Activated CD8-positive, alpha-beta memory T cell treated with anti-CD3 and anti-CD28 coated beads, Interleukin-2, amount 50 U/mL, for 1 hour (primary cell): ENCODE data around the gene UVSSA.

ENCODE experiments used
- DNase-seq: peaks from one replicate; pipeline ENCODE4 v3.0.0-alpha.2; 2020; ENCODE audit errors: extremely low read depth

The UVSSA gene, protein sequence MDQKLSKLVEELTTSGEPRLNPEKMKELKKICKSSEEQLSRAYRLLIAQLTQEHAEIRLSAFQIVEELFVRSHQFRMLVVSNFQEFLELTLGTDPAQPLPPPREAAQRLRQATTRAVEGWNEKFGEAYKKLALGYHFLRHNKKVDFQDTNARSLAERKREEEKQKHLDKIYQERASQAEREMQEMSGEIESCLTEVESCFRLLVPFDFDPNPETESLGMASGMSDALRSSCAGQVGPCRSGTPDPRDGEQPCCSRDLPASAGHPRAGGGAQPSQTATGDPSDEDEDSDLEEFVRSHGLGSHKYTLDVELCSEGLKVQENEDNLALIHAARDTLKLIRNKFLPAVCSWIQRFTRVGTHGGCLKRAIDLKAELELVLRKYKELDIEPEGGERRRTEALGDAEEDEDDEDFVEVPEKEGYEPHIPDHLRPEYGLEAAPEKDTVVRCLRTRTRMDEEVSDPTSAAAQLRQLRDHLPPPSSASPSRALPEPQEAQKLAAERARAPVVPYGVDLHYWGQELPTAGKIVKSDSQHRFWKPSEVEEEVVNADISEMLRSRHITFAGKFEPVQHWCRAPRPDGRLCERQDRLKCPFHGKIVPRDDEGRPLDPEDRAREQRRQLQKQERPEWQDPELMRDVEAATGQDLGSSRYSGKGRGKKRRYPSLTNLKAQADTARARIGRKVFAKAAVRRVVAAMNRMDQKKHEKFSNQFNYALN

DNA sequence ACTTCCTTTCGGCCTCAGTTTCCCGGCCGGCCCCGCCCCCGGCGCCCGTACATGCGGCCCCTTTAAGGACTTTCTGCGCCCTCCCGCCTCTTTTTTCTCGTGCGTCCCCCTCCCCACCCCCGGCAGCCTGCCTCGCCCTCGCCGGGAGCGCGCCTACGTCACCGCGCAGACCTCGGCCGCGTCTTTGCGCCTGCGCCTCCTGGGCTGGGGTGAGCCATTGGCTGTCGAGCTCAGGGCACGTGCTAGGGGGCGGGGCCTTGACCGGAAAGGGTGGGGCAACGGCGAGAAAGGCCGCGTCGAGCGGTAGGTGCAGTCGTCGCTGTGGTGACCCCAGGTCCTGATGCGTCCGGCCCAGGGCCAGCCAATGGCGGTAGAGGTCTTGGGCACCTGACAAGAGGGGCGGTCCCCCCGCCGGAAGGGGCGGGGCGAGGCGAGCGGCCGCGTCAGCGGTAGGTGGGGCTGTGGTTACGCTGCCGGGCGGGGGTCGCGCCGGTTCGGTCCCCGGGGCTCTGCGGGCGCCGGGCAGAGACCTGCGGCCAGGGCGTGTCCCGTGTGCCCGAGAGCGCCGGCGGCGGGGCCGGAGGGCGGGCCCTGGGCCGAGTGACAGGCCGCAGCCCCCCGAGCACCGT is at the start of gene UVSSA:
TSS of gene UVSSA (plus strand) at position 428 of the 629 bp plus-strand sequence. CDS start 884 bp downstream, outside the sequence.
- DNase-seq, result peak; percentile 99

DNA sequence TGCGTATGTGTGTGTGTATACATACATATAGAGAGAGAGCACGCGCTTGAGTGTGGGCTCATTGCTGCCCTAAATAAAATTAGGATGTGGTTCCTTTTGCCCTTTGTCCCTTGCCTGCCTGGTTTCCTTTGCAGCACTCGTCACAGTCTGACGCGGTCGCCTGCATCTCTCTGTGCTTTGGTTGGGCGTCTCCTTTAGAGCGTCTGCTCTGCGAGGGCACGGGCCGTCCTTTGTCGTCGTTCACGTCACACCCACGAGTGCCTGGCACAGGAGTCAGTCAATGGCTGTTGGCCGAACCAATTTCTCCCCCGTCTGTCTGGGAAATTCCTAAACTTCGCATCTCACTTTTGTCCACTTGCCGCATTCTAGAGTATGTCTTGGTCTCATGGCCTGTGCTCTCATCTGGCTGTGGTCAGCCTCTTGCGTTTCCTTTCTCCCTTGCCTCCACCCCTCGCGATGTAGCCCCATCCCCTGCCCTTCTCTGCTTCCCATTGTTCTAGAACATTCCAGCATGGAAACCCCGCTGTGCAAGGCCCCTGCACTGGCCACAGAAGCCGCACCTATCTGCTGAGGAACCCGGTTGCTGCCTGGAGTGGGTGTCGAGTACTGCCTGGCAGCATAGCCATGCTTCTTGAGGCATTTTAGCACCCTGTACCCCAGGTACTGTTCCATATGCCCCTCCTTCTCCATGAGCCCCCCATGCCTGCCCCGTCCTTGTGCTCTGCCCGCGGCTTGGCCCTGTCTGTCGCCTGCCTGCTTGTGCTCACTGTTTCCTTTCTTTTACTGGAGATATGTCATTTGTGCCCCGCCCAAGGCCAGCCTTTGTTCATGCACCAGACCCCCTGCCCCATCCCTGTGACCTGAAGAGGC is 49.3 kb upstream of the UVSSA start:
- no peak for DNase-seq

DNA sequence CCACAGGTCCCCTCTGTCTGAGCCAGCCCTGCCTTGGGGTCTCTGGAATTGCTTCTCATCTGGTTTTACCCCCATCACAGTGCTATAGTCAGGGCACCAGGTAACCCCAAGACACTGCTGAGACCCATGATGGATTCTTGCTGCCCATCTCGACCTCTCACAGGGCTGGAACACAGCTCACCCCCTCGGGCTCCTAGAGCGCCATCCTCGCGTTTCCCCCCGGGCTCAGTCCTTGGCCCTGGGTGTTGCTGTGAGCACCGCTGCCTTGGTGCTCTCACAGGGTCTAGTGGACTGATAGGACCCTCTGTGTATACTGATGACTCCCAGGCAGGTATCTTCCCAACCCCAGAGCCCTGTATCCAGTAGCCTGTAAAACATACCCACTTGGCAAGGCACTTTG is 48.5 kb upstream of the UVSSA start:
- no peak for DNase-seq

DNA sequence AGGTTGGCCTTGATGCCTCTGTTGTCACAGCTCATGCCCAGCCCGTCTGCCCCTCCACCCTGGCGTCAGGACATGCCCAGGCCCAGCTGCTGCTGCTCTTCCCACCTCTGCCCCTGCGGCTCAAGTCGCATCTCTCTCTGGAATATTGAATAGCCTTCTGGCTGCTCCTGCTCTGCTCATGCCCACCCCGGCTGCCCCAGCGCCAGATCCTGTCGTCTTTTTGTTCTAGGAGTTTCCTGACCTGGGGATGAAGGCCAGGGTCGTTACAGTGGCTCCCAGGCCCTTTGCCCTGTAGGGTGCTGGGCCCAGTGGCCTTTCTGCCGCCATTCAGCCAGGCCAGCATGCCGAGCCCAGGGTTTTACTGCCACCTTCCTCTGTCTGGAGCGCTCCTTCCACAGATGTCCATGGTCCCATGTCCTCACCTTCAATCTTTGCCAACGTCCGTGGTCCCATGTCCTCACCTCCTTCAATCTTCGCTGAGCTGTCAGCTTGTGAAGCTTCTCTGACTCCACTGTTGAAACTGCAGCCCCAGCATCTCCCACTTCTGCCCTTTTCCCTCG is 47.6 kb upstream of the UVSSA start:
- DNase-seq, result no peak

DNA sequence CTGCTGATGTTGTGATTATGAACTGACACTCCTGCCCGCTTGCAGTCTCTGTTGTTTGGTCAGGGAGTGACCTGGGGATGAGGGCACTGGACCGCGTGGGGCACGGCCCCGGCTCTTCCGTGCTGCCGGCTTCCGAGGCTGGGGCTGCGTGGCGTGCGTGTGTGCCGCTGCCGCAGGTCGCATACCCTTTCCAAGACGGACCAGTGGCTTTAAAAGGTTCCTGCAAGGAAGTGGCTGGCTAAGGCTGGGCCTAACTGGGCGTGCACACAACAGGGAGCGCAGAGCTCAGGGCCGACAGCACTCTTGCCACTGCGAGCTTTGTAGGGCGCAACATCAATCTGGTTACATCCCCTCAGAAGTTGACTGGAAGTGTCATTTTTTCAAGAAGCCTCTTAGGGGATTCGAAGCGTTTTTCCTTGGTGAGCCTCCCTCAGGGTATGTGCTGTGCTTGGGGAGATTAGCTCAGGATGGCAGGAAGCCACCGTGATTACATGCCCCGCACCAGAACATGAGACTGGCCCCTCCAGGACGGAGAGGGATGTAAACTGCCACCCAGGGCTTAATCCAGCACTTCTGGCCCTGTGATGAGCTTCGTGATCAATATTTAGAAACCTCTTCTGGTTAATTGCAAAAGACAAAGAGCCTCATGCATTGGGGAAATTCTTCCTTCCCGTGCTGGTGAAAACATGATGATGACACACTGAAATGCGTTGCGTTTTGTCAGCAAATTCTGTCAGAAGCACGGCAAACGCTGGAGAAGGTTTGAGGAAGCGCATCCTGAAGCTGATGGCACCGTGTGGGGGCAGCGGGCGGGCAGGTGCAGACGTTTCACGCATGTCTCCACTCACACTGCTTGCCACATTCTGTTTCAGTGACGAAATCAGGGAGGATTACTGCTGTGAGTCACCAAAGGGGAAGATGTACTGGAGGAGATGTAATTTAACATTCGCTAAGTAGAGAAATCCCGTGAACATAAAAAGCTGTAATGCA is 46.2 kb upstream of the UVSSA start:
- no peak for DNase-seq

DNA sequence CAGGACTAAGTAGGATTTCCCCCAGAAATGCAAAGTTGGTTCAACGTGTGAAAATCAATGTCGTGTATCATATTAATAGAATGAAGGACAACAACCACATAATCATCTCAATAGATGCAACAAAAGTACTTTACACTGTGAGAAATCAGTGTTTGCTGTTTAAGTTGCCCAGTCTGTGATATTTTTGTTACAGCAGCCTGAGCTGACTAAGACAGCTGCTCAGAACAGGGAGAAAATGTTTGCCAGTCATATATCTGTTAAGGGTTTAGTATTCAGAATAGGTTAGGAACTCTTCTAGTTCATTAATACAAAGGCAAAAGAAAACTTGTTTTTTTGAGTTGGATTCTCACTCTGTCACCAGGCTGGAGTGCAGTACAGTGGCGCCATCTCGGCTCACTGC is 44.8 kb upstream of the UVSSA start:
- no peak for DNase-seq

DNA sequence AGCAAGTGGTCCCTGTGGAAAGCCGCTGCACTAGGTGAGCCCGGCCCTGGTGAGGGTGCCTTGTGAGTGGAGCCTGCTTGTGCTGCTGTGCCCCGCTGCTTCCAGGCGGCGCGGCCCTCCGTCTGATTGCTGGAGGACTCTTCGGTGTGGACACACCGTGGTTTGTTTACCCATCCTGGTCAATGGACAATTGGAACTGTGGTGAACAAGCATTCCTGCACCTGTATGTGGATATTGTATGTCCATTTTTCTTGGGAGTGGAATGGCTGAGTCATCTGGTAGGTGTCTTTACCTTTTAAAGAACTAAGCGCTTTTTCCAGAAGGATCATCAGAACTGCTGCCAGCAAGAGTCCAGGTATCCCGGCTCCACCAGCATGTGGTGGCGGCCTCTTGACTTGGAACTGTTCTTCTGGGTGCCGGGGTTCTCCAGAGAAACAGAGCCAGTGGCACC is 41.7 kb upstream of the UVSSA start:
- DNase-seq, result no peak

DNA sequence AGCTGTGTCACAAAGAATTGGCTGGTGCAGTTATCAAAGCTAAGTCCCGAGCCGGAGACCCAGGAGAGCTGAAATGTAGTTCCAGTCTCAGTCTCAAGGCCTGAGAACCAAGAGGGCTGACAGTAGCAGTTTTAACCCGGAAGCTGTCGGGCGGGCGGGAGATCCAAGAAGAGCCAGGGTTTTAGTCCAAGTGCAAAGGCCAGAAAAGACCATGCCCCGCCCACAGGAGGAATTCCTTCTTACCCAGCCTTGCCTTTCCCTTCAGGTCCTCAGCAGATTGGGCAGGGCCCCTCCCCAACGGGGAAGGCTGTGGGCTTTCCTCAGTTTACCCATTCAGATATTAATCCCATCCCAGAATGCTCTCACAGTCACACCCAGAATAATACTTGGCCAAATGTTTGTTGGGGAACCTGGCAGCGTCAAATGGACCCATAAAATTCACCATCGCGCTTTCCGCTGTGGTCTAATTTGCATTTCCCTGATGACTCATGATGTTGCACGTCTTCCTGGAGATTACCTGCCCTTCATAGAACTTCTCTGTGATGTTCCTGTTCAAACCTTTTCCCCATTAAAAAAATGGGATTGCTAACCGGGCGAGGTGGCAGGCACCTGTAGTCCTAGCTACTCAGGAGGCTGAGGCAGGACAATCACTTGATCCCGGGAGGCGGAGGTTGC is 41.1 kb upstream of the UVSSA start:
- DNase-seq, result no peak

DNA sequence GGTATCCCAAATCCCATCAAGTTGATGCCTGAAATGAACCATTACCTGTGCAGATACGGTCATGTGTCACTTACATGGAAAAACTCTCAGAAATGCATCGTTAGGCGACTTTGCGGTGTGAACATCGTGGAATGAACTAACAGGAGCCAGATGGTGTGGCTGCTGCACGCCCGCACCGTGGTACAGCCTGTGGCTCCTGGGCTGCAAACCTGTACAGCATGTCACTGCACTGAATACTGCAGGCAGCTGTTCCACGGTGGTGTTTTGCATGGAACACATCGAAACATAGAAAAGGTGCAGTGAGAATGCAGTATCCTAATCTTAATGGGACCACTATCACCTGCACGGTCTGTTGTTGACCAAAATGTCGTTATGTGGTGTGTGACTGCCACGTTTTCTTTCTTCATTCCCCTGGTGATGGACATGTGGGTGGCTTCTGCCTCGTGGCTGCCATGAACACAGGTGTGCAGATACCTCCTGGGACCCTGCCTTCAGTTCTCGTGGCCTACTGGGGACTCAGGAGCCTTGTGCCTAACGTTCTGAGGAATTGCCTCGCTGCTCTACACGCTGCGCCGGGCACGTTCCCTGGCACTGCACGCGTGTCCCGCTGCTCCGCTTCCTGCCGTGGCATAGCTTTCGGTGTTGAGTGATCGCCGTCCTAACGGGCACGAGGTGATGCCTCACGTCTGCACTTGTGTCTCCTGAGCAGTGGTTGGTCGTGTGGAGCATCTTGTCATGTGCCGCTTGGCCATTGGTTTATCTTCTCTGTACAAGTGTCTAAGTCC is 38.9 kb upstream of the UVSSA start:
- DNase-seq, result no peak

DNA sequence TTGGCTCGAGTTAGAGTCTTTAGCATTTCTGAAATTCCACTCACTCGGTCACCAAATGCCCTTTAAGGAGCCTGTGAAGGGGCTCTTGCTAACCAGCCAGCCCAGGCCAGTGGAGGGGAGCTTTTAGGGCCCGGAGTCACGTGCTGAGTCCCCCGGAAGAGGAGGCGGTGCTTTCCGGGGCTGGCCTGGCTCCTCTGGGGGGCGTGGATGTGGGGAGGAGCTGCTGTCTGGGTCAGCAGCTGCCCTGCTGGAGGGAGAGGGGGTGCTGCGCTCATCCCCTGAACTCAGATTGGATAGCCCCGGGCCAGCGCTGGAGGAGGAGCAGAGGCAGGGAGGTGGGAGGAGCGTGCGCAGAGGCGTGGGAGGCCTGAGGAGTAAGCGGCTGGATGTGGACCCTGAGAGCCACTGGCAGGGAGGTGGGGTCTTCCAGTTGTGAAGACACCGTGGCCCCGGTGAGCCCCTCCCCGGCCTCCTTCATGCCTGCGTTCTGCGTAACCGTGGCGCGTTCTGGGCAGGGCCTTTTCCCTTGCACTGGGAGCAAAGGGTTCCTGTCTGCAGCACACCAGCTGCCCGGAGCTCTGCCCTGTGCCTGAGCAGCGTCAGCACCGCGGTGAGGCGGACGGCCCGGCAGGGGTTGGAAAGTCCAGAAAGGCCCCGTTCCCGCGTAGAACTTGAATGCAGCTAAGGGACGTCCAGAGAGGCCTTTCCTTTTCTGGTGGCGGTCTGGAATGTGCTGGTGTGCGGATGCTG is 37.6 kb upstream of the UVSSA start:
- no peak for DNase-seq

DNA sequence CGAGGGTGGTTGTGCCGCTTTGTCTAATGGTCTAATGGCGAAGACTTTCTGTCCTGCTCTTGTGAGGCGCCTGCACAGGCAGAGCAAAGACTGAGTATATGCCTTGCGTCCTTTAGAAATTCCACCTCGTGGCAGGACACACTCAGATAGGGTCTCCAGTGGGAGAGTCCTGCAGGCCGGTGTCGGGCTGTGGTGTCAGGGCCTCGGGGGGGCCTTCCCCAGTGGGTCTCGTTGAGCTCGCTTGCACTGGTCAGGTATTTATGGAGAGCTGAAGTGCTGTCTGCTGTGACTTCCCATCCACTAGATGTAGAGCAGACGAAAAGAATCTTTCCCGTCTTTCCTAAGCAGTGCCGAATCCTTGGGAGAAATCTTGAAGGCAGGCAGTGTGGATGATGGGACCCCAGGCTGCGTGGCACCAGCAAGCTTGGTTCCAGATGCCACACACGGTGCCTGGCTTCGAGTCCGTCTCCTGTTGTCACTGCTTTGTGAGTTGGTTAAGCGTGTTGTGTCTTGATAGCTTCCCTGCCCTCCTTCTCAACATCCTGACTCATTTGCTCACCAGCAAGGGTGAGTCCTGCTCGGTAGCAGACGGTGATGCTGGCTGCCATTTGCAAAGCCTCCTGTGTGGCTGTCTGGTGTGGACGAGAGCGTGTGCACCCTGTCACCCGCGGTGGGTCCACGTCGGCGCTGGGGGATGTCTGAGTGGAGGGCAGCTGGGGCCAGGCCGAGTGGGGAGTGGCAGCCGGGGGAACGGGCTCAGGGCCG is 36.8 kb upstream of the UVSSA start:
- DNase-seq, result no peak

DNA sequence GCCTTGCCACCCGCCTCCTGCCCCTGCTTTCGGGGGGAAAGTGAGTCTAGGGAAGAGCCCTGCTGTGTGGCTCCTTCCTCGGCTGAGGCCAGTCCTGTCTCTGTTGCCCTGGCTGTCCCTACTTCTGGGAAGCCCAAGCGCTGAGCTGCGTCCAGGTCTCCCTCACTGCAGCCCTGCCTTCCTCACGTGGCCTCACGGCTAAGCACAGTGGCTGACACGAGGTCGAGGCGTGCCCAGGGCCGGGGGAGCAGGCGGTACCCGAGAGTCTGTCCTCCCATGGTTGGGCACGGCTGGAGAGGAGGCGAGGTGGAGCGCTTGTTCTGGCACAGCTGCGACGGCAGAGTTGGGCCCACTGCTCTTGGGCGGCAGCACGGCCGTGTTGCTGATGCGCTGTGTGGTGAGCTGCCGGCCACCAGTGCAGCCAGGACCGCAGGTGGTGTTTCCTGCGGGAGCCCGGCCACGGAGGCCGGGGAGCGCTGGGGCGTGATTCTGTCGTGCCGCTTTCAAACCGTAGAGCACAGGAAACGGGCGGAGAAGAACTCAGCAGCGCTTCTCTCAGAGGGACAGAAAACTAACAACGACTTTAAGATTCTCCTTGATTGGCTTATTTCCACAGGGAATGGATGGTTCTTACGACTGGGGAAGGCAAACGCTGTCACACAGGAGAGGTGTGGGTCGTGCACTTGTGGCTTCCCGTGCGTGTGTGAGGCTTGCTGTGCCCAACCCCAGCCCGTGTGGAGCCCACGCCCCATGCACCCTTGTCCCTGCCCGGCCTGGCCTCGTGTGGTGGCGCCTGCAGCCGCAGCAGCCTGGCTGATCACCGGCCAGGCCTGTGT is 36.0 kb upstream of the UVSSA start:
- DNase-seq, result no peak

DNA sequence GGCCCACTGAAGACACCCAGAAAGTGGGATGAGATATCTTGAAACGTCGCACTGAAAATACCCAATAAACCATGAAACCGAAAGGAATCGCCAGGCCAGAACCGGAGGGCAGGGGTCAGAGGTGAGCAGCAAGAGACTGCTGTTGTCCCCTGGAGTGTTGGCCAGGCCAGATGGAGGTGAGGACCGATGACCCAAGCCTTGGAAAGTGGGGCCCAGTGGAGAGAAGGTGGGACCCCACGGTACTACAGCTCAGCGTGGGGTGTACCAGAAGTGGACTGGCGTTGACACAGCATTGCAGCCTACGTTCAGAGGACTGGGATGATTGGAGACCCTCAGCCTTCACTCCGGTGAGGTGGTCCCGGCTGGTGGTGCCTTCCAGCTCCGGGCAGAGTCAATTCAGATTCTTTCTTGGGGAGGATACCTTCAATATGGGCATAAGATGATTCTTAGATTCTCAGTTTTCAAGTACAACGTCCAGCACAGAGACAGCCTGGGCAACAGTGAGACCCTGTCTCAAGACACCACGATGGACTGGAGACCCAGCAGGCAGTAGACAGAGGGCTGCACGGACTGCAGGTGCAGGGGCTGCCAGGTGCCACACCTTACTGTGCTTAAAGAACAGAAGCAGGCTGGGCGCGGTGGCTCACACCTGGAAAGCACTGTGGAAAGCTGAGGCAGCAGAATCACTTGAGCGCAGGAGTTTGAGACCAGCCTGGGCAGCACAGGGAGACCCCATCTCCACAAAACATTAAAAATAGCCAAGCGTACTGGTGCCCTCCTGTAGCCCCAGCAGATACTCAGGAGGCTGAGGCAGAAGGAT is 34.0 kb upstream of the UVSSA start:
- no peak for DNase-seq

DNA sequence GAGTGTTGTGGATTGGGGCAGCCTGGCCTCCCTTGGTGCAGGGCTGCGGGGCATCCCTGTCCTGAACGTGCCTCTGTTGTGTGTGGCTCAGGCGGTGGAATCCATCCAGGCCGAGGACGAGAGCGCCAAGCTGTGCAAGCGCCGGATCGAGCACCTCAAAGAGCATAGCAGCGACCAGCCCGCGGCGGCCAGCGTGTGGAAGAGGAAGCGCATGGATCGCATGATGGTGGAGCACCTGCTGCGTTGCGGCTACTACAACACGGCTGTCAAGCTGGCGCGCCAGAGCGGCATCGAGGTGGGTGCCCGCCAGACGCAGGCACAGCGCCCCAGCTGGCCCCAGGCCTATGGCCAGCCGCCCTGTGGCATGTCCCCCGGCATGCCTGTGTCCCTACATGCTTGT is 31.7 kb upstream of the UVSSA start:
- DNase-seq, result no peak

DNA sequence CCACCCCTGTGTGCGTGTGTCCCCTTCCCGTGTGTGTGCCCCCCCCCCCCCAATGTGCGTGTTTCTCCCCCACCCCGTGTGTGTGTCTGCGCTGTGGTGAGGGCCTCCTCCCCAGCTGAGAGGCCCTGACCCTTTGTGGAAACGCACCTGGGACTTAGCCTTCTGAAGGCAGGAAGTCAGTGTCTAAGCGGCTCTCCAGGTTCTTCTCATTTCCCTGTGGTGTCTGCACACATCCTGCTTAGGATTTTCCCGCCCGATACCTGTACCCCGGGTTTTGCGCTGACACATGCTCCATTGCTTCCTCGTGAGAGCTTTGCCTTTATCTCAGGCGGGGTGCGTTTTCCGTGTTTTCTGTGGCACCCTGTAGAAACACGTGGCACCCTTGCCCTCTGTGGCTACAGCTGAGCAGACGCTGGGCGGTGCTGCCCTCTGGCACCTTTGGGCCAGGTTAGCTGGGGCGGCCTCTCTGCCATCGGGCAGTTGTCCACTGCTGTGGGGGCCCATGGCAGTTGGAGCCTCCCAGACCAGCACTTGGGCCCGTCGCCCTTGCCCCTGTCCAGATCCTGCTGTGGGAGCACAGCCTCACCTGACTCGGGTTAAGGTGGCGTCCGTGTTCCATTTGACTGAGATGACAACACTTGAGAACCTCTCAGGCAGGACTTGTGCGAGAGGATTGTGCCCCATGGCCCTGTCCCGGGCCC is 31.0 kb upstream of the UVSSA start:
- no peak for DNase-seq
